MCF 10A (cell line): ENCODE data around the gene XPNPEP1. TPM values are rescaled to one million over a fixed set of nuclear protein-coding genes. Genes with fewer than 3 reads are reported as not detected.

Experiments
- BruUV-seq: library from RNA; stranded (reverse); fragments of 400-500 nt; replicated peaks from 2 replicates; lab custom pipeline; 2021; lab: Mats Ljungman, UMichigan
- CTCF ChIA-PET: fragments of 300-600 bp; sonication (Branson Sonifier 250); formaldehyde crosslinking; extraction: SDS; loops from one replicate; lab custom pipeline; 2021; ENCODE audit warnings: antibody characterized with exemption, inconsistent platforms; lab: Yijun Ruan, JAX
- POLR2A ChIA-PET: fragments of 300-600, 350-650 bp; sonication (Branson Sonifier 250); formaldehyde crosslinking; extraction: SDS; loops from one replicate; lab custom pipeline; 2020; ENCODE audit warnings: antibody characterized with exemption, inconsistent platforms; lab: Yijun Ruan, JAX
- DNase-seq: peaks from one replicate; pipeline ENCODE4 v3.0.0-alpha.2; 2018; ENCODE audit not compliant: unreplicated experiment
- H3K27ac Mint-ChIP-seq: one replicate; pipeline ENCODE4 v1.8.0; 2022; ENCODE audit warnings: mild to moderate bottlenecking, low read depth, mixed read lengths; ENCODE audit not compliant: unreplicated experiment
- H3K27me3 Mint-ChIP-seq: one replicate; pipeline ENCODE4 v1.8.0; 2022; ENCODE audit warnings: mixed read lengths; ENCODE audit not compliant: insufficient read depth, unreplicated experiment
- H3K36me3 Mint-ChIP-seq: one replicate; pipeline ENCODE4 v1.8.0; 2022; ENCODE audit warnings: mild to moderate bottlenecking, moderate library complexity, mixed read lengths; ENCODE audit not compliant: insufficient read depth, unreplicated experiment
- H3K4me1 Mint-ChIP-seq: one replicate; pipeline ENCODE4 v1.8.0; 2022; ENCODE audit warnings: mixed read lengths; ENCODE audit not compliant: insufficient read depth, unreplicated experiment
- H3K4me3 Mint-ChIP-seq: one replicate; pipeline ENCODE4 v1.8.0; 2022; ENCODE audit warnings: mild to moderate bottlenecking, moderate library complexity, mixed read lengths; ENCODE audit not compliant: unreplicated experiment
- H3K9me3 Mint-ChIP-seq: one replicate; pipeline ENCODE4 v1.8.0; 2022; ENCODE audit warnings: mixed read lengths; ENCODE audit not compliant: unreplicated experiment
- CTCF ChIP-seq: fragments of 200-600 bp; IDR thresholded peaks from one replicate; pipeline ENCODE4 v1.8.0; 2022; ENCODE audit warnings: antibody characterized with exemption, mild to moderate bottlenecking; ENCODE audit not compliant: unreplicated experiment
- intact Hi-C: fragments of 100-400 bp; cut with micrococcal nuclease; formaldehyde crosslinking; loops from 2 replicates; pipeline ENCODE4 v1.14.1; 2022
- total RNA-seq: library from RNA; stranded (reverse); gene quantifications from 2 replicates; pipeline ENCODE4 v1.2.3, GENCODE V29; 2022

Gene XPNPEP1
- total RNA-seq, 1 experiment from 2014 or later, result 52.1 TPM

GRCh38 chr10:109892931-109893330, 30.4 kb downstream of the XPNPEP1 start:
- Mint-ChIP-seq H3K4me1 (peaks cover 23% of the 10 kb centered on the region), H3K27me3 (no peaks in the 10 kb centered on the region), H3K36me3 (peaks cover 53% of the 10 kb centered on the region), H3K27ac (peak overlapping the region; percentile 16), H3K9me3 (no peaks in the 10 kb centered on the region), H3K4me3 (no peak overlapping the region)
- intact Hi-C loops, result no loop called here
- ChIA-PET CTCF (interaction anchor here (0.5 to 3.6 kb wide), 8 partner anchors 9 to 245 kb away, joined by 3 to 29 read pairs (median 4); no protein-coding TSS in a partner anchor), POLR2A (interaction anchor here (0.9 to 11.3 kb wide), 10 partner anchors 9 to 320 kb away, joined by 3 to 122 read pairs (median 8); partner anchors contain the start of genes ADD3 and XPNPEP1)
- DNase-seq, result peak; percentile 83
- no peak for TF ChIP-seq CTCF
- BruUV-seq, result no TSS peak

GRCh38 chr10:109892117-109892516, 31.2 kb downstream of the XPNPEP1 start:
- H3K9me3 Mint-ChIP-seq, result no peaks in the 10 kb centered on the region
- no peak for TF ChIP-seq CTCF
- H3K27ac Mint-ChIP-seq, result peak overlapping the region; percentile 27
- peaks cover 23% of the 10 kb centered on the region for H3K4me1 Mint-ChIP-seq
- BruUV-seq, result no TSS peak
- intact Hi-C loops, result no loop called here
- peak; percentile 86 for DNase-seq
- H3K27me3 Mint-ChIP-seq, result no peaks in the 10 kb centered on the region
- no peak overlapping the region for H3K4me3 Mint-ChIP-seq
- POLR2A ChIA-PET, result interaction anchor here (0.7 to 11.3 kb wide), 10 partner anchors 8 to 444 kb away, joined by 3 to 122 read pairs (median 6); partner anchors contain the start of genes ADD3 and XPNPEP1
- CTCF ChIA-PET, result interaction anchor here (0.5 to 3.6 kb wide), 7 partner anchors 8 to 1468 kb away, joined by 3 to 29 read pairs (median 4); no protein-coding TSS in a partner anchor
- peaks cover 53% of the 10 kb centered on the region for H3K36me3 Mint-ChIP-seq

- peak overlapping the region; percentile 27 for H3K27ac Mint-ChIP-seq
- DNase-seq, result peak; percentile 52
- no peaks in the 10 kb centered on the region for H3K9me3 Mint-ChIP-seq
- TF ChIP-seq CTCF, result no peak
- H3K4me3 Mint-ChIP-seq, result no peak overlapping the region
- intact Hi-C loops, result no loop called here
- CTCF ChIA-PET, result interaction anchor here (1.1 to 3.6 kb wide), 4 partner anchors 12 to 127 kb away, joined by 3 to 22 read pairs (median 4); no protein-coding TSS in a partner anchor
- no TSS peak for BruUV-seq
- H3K27me3 Mint-ChIP-seq, result no peaks in the 10 kb centered on the region
- peaks cover 22% of the 10 kb centered on the region for H3K4me1 Mint-ChIP-seq
- POLR2A ChIA-PET, result interaction anchor here (1.2 to 11.3 kb wide), 6 partner anchors 22 to 319 kb away, joined by 3 to 122 read pairs (median 3); partner anchors contain the start of gene ADD3
- H3K36me3 Mint-ChIP-seq, result peaks cover 57% of the 10 kb centered on the region
These were observed 32.2 kb downstream of the XPNPEP1 start for GRCh38 chr10:109891105-109891504.

GRCh38 chr10:109889867-109890266, 33.4 kb downstream of the XPNPEP1 start:
- no peak for TF ChIP-seq CTCF
- H3K27me3 Mint-ChIP-seq, result no peaks in the 10 kb centered on the region
- peaks cover 10% of the 10 kb centered on the region for H3K4me1 Mint-ChIP-seq
- no peaks in the 10 kb centered on the region for H3K9me3 Mint-ChIP-seq
- peaks cover 69% of the 10 kb centered on the region for H3K36me3 Mint-ChIP-seq
- no TSS peak for BruUV-seq
- ChIA-PET CTCF (interaction anchor here (0.6 to 3.6 kb wide), 9 partner anchors 13 to 257 kb away, joined by 3 to 22 read pairs (median 3); partner anchors contain the start of gene XPNPEP1), POLR2A (interaction anchor here (0.8 to 11.3 kb wide), 6 partner anchors 9 to 332 kb away, joined by 3 to 122 read pairs (median 4); no protein-coding TSS in a partner anchor)
- peak; percentile 54 for DNase-seq
- H3K4me3 Mint-ChIP-seq, result no peak overlapping the region
- H3K27ac Mint-ChIP-seq, result peak overlapping the region; percentile 24
- intact Hi-C loops, result loop anchor here (10.0 kb wide), 2 partner anchors 65 to 335 kb away; no protein-coding TSS in a partner anchor
